Stimulated activated CD8-positive, alpha-beta memory T cell treated with anti-CD3 and anti-CD28 coated beads, Interleukin-2, amount 100 ng/mL, for 1 hour (primary cell): ENCODE results near the gene GALT.

Experiments used
- DNase-seq, 2 donors: peaks; one replicate each; pipeline ENCODE4 v3.0.0-alpha.2; 2020; ENCODE audit warnings: low read depth in 2 of 2

The GALT gene

GRCh38 chr9:34651876-34652601, 5.6 kb downstream of the GALT start, which contains the start of gene IL11RA:
IL11RA (plus strand) TSS chr9:34652185; CDS start chr9:34655218, 3,033 bp downstream.
- no peak for DNase-seq

GRCh38 chr9:34652602-34653000, 6.1 kb downstream of the GALT start:
- no peak for DNase-seq

- DNase-seq: no peak
Measured at GRCh38 chr9:34653151-34654072, 6.9 kb downstream of the GALT start.

- no peak for DNase-seq
Measured at GRCh38 chr9:34654323-34655051, 8.0 kb downstream of the GALT start.

- DNase-seq: no peak
Measured at GRCh38 chr9:34655394-34655793, 8.9 kb downstream of the GALT start.

GRCh38 chr9:34656992-34657391, 10.5 kb downstream of the GALT start:
- no peak for DNase-seq

- DNase-seq: no peak
Measured at GRCh38 chr9:34658461-34658860, 12.0 kb downstream of the GALT start.

GRCh38 chr9:34659592-34660253, 13.2 kb downstream of the GALT start:
- no peak for DNase-seq

- DNase-seq: no peak
Measured at GRCh38 chr9:34662526-34663302, 16.2 kb downstream of the GALT start, which contains the start of gene CCL27. CCL27 (minus strand) TSS chr9:34662657; CDS start chr9:34662633, 24 bp downstream.

GRCh38 chr9:34663303-34663605, 16.8 kb downstream of the GALT start:
- no peak for DNase-seq

GRCh38 chr9:34664281-34665066, 18.0 kb downstream of the GALT start:
- DNase-seq: peak in 1 of 2 donors; percentile 57

- DNase-seq: no peak
Measured at GRCh38 chr9:34665067-34665380, 18.5 kb downstream of the GALT start.

- DNase-seq: peak; percentile 73 to 87
Measured at GRCh38 chr9:34665381-34666250, 19.1 kb downstream of the GALT start.

GRCh38 chr9:34669809-34670562, 23.5 kb downstream of the GALT start:
- DNase-seq: no peak

- no peak for DNase-seq
Measured at GRCh38 chr9:34671307-34671706, 24.8 kb downstream of the GALT start.

GRCh38 chr9:34674440-34674839, 28.0 kb downstream of the GALT start:
- DNase-seq: no peak

- DNase-seq: peak in 1 of 2 donors; percentile 33
Measured at GRCh38 chr9:34675048-34675714, 28.7 kb downstream of the GALT start.

GRCh38 chr9:34675869-34676268, 29.4 kb downstream of the GALT start:
- no peak for DNase-seq
